GM12875 (cell line): ENCODE results near the gene CDHR3.

Experiments used
- H3K4me3 ChIP-seq: one replicate; pipeline ENCODE4 v1.5.1; 2011; ENCODE audit warnings: low read depth, low read length, control low read depth
- TF ChIP-seq, protein P1 (sequence below): IDR thresholded peaks from 2 replicates; pipeline ENCODE4 v1.5.1; 2011; ENCODE audit warnings: low read depth, mild to moderate bottlenecking, control low read depth, inconsistent platforms, low read length, moderate library complexity, borderline replicate concordance; ENCODE audit not compliant: insufficient read depth

The CDHR3 gene

DNA sequence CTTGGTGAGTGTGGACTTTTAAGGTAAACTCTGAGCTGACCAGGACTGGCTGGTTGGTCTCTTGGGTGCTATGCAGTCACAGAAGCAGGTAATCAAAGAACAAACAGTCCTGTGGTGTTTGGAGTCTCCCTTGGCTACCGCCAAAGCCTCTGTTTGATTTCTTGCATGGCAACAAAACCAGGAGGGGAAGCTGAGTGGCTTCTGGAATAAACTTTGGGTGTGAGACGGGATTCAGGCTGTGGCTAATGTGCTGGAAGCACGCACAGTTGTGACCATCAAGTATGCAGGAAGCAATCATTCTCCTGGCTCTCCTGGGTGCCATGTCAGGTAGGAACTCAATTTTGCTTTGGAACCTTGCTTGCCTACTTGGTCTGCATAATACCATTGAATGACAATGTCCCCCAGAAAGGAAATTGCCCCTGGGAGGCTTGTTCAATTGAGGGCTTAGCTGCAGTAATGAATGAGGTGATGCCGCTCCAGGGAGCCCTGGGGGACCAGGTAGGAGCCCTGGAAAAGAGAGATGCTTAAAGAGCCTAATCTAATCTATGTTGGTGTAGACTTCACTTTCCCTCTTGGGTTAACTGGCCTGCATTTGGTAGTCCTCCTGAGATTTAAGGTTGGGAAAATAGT, at the start of gene CDHR3:
TSS of gene CDHR3 (plus strand) at position 227 of the 630 bp plus-strand sequence. CDS start at position 282, 55 bp downstream.
- H3K4me3 ChIP-seq: no peak within 1 kb of the TSS
- TF ChIP-seq, protein P1, sequence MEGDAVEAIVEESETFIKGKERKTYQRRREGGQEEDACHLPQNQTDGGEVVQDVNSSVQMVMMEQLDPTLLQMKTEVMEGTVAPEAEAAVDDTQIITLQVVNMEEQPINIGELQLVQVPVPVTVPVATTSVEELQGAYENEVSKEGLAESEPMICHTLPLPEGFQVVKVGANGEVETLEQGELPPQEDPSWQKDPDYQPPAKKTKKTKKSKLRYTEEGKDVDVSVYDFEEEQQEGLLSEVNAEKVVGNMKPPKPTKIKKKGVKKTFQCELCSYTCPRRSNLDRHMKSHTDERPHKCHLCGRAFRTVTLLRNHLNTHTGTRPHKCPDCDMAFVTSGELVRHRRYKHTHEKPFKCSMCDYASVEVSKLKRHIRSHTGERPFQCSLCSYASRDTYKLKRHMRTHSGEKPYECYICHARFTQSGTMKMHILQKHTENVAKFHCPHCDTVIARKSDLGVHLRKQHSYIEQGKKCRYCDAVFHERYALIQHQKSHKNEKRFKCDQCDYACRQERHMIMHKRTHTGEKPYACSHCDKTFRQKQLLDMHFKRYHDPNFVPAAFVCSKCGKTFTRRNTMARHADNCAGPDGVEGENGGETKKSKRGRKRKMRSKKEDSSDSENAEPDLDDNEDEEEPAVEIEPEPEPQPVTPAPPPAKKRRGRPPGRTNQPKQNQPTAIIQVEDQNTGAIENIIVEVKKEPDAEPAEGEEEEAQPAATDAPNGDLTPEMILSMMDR: no peak

DNA sequence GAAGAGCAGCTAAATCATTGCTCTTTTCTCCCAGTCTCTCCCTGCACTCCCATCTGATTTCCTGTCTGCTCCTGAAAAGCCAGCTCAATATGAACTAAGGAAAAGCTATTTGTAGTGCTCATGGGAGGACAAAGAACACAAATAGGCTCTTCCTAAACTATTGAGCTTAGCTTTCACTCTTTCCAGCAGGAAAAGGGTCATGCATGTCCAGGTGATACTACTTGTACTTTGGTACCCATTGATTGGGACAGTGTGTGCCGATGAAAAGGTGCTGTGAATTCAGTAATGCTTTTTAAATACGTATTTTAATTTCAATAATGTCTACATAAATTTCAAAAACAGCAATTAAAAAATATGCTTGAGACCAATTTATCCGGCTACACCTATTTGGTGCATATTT, 49.1 kb upstream of the CDHR3 start:
- TF ChIP-seq, protein P1: no peak
- no peak overlapping the region for H3K4me3 ChIP-seq

- TF ChIP-seq, protein P1: no peak
- H3K4me3 ChIP-seq: no peak overlapping the region
Measured at GRCh38 chr7:105916603-105917002, 46.5 kb upstream of the CDHR3 start.

DNA sequence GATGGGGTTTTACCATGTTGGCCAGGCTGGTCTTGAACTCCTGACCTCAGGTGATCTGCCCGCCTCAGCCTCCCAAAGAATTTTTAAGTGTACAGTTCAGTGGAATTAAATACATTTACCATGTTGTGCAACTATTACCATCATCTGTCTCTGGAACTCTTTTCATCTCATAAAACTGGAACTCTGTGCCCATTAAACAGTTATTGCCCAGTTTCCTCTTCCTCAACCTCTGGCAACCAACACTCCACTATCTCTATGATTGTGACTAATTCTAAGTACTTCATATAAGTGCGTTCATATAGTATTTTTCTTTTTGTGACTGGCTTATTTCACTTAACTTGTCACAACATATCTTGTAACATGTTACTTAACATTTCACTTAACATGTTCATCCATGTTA, 45.4 kb upstream of the CDHR3 start:
- no peak overlapping the region for H3K4me3 ChIP-seq
- TF ChIP-seq, protein P1: no peak

GRCh38 chr7:105920766-105921165, 42.3 kb upstream of the CDHR3 start:
- no peak overlapping the region for H3K4me3 ChIP-seq
- TF ChIP-seq, protein P1: no peak

DNA sequence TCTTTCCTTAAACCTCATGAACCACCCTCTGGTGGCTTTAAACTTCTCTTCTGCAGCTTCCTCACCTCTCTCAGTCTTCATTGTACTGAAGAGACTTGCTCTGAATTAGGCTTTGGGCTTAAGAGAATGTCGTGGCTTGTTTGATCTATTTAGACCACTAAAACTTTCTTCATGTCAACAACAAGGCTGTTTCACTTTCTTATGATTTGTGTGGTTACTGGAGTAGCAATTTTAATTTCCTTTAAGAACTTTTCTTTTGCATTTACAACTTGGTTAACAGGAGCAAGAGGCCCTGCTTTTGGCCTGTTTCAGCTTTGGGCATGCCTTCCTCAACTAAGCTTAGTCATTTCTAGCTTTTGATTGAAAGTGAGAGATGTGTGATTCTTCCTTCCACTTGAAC, 38.1 kb upstream of the CDHR3 start:
- no peak overlapping the region for H3K4me3 ChIP-seq
- TF ChIP-seq, protein P1: no peak

DNA sequence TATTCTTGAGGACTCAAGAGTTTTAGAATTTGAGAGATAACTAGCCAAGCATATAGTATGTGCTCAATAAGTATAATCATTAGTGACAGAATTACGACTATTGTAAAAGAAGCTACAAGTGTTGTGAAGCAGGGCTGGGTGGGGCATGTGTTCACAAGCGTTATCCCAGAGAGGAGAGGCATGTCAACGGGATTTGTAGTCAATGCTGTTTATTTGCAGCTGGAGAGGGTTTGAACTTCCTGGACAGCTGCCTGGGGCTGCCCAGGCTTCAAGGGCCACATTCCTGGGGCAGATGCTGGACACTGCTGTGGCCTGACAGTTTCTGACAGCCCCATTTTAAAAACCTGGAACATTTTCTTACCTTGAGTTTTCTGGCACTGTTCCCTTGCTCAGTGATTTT, 36.9 kb upstream of the CDHR3 start:
- TF ChIP-seq, protein P1: no peak
- no peak overlapping the region for H3K4me3 ChIP-seq
